ENCODE results near the gene FAM151B. TPM values are rescaled to one million over a fixed set of nuclear protein-coding genes. Genes with fewer than 3 reads are reported as not detected.

Gene FAM151B
- polyA plus RNA-seq, 1 donor (not counting 4 experiments of a cell fraction or from before 2014, with no cell fraction given) = 1.0 TPM

GRCh38 chr5:80555099-80555498 lies 67.2 kb downstream of the FAM151B start:
- Histone ChIP-seq H3K4me2 (ENCODE audit: control insufficient read depth, extremely low read depth, insufficient read depth, low read depth, low read length) (no peak overlapping the region), H3K4me3 (ENCODE audit: control insufficient read depth in 2 of 3, extremely low read depth in 1 of 3, insufficient read depth in 2 of 3, low read depth in 1 of 3, low read length in 3 of 3) (no peak overlapping the region), H4K20me1 (ENCODE audit: control insufficient read depth, extremely low read depth, insufficient read depth, low read length) (no peaks in the 10 kb centered on the region), H3K27ac (ENCODE audit: control insufficient read depth, insufficient read depth, low read length) (no peak overlapping the region), H3K27me3 (ENCODE audit: control insufficient read depth, extremely low read depth, insufficient read depth, low read length) (peaks cover 6% of the 10 kb centered on the region), H3K36me3 (ENCODE audit: control insufficient read depth in 2 of 2, extremely low read depth in 1 of 2, insufficient read depth in 2 of 2, low read length in 2 of 2) (no peaks in the 10 kb centered on the region), H2AFZ (ENCODE audit: control insufficient read depth, low read length) (no peak overlapping the region), H3K9ac (ENCODE audit: control insufficient read depth, extremely low read depth, insufficient read depth, low read length) (no peak overlapping the region), H3K79me2 (ENCODE audit: control insufficient read depth, insufficient read depth, low read length) (no peaks in the 10 kb centered on the region), H3K9me3 (ENCODE audit: control insufficient read depth, low read depth, low read length) (no peaks in the 10 kb centered on the region), H3K9me1 (ENCODE audit: control insufficient read depth, extremely low read depth, insufficient read depth, low read length) (no peaks in the 10 kb centered on the region), H3K4me1 (ENCODE audit: control insufficient read depth, extremely low read depth, insufficient read depth, low read length) (no peaks in the 10 kb centered on the region)
- TF ChIP-seq EZH2 (IDR thresholded peaks at IDR 0.05; ENCODE audit: low read length) = no peak
- TF ChIP-seq, protein P1, sequence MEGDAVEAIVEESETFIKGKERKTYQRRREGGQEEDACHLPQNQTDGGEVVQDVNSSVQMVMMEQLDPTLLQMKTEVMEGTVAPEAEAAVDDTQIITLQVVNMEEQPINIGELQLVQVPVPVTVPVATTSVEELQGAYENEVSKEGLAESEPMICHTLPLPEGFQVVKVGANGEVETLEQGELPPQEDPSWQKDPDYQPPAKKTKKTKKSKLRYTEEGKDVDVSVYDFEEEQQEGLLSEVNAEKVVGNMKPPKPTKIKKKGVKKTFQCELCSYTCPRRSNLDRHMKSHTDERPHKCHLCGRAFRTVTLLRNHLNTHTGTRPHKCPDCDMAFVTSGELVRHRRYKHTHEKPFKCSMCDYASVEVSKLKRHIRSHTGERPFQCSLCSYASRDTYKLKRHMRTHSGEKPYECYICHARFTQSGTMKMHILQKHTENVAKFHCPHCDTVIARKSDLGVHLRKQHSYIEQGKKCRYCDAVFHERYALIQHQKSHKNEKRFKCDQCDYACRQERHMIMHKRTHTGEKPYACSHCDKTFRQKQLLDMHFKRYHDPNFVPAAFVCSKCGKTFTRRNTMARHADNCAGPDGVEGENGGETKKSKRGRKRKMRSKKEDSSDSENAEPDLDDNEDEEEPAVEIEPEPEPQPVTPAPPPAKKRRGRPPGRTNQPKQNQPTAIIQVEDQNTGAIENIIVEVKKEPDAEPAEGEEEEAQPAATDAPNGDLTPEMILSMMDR (optimal IDR thresholded peaks at IDR 0.05 in 1 of 3, IDR thresholded peaks at IDR 0.05 in 1 of 3, conservative IDR thresholded peaks at IDR 0.05 in 1 of 3; ENCODE audit: extremely low read depth in 1 of 3, insufficient read depth in 2 of 3, low read length in 3 of 3) = no peak
- dilution Hi-C loops (cut with MboI; ENCODE audit: extremely low pct_ligation_motif_present, low sequenced_read_pairs) = no loop called here
- no peak for DNase-seq (ENCODE audit: low read depth, low spot score)
- no peak for FAIRE-seq

GRCh38 chr5:80559244-80559643 lies 71.3 kb downstream of the FAM151B start:
- Histone ChIP-seq H3K9ac (ENCODE audit: control insufficient read depth, extremely low read depth, insufficient read depth, low read length) (no peak overlapping the region), H3K27me3 (ENCODE audit: control insufficient read depth, extremely low read depth, insufficient read depth, low read length) (peaks cover 14% of the 10 kb centered on the region), H3K9me1 (ENCODE audit: control insufficient read depth, extremely low read depth, insufficient read depth, low read length) (no peaks in the 10 kb centered on the region), H3K9me3 (ENCODE audit: control insufficient read depth, low read depth, low read length) (no peaks in the 10 kb centered on the region), H2AFZ (ENCODE audit: control insufficient read depth, low read length) (no peak overlapping the region), H3K36me3 (ENCODE audit: control insufficient read depth in 2 of 2, extremely low read depth in 1 of 2, insufficient read depth in 2 of 2, low read length in 2 of 2) (no peaks in the 10 kb centered on the region), H3K79me2 (ENCODE audit: control insufficient read depth, insufficient read depth, low read length) (no peaks in the 10 kb centered on the region), H3K27ac (ENCODE audit: control insufficient read depth, insufficient read depth, low read length) (no peak overlapping the region), H4K20me1 (ENCODE audit: control insufficient read depth, extremely low read depth, insufficient read depth, low read length) (no peaks in the 10 kb centered on the region), H3K4me3 (ENCODE audit: control insufficient read depth in 2 of 3, extremely low read depth in 1 of 3, insufficient read depth in 2 of 3, low read depth in 1 of 3, low read length in 3 of 3) (no peak overlapping the region), H3K4me2 (ENCODE audit: control insufficient read depth, extremely low read depth, insufficient read depth, low read depth, low read length) (no peak overlapping the region), H3K4me1 (ENCODE audit: control insufficient read depth, extremely low read depth, insufficient read depth, low read length) (no peaks in the 10 kb centered on the region)
- no peak for TF ChIP-seq EZH2 (IDR thresholded peaks at IDR 0.05; ENCODE audit: low read length)
- TF ChIP-seq, protein P1 (optimal IDR thresholded peaks at IDR 0.05 in 1 of 3, IDR thresholded peaks at IDR 0.05 in 1 of 3, conservative IDR thresholded peaks at IDR 0.05 in 1 of 3; ENCODE audit: extremely low read depth in 1 of 3, insufficient read depth in 2 of 3, low read length in 3 of 3) = no peak
- dilution Hi-C loops (cut with MboI; ENCODE audit: extremely low pct_ligation_motif_present, low sequenced_read_pairs) = no loop called here
- DNase-seq (ENCODE audit: low read depth, low spot score) (no peak), FAIRE-seq (no peak)

Data from keratinocyte (primary cell).